ENCODE data around the gene SEC14L1.
"Not testable (repeated sequence)": the region's sequence is repeated elsewhere in the genome, so short reads cannot be mapped to it uniquely, and the experiment has no call there.

Gene SEC14L1

GRCh38 chr17:77143306-77143705 lies 2.5 kb downstream of the SEC14L1 start:
- no peak for DNase-seq

- DNase-seq: no peak
Observed at GRCh38 chr17:77144227-77144626, 3.5 kb downstream of the SEC14L1 start.

GRCh38 chr17:77145224-77145611 lies 4.4 kb downstream of the SEC14L1 start:
- no peak for DNase-seq

- DNase-seq: no peak
Observed at GRCh38 chr17:77145612-77146245, 5.0 kb downstream of the SEC14L1 start.

GRCh38 chr17:77146246-77146632 lies 5.5 kb downstream of the SEC14L1 start:
- DNase-seq: no peak

- no peak for DNase-seq
Observed at GRCh38 chr17:77146882-77147281, 6.1 kb downstream of the SEC14L1 start.

GRCh38 chr17:77147357-77147801 lies 6.6 kb downstream of the SEC14L1 start:
- no peak for DNase-seq

- no peak for DNase-seq
Observed at GRCh38 chr17:77148077-77148939, 7.5 kb downstream of the SEC14L1 start.

GRCh38 chr17:77148940-77149510 lies 8.3 kb downstream of the SEC14L1 start:
- no peak for DNase-seq

- no peak for DNase-seq
Observed at GRCh38 chr17:77150196-77150595, 9.4 kb downstream of the SEC14L1 start.

- DNase-seq: no peak
Observed at GRCh38 chr17:77151186-77151585, 10.4 kb downstream of the SEC14L1 start.

GRCh38 chr17:77152056-77152455 lies 11.3 kb downstream of the SEC14L1 start:
- DNase-seq: not testable (repeated sequence)

GRCh38 chr17:77153472-77153871 lies 12.7 kb downstream of the SEC14L1 start:
- no peak for DNase-seq

GRCh38 chr17:77153999-77154586 lies 13.3 kb downstream of the SEC14L1 start:
- DNase-seq: no peak

- no peak for DNase-seq
Observed at GRCh38 chr17:77155125-77155524, 14.4 kb downstream of the SEC14L1 start.

- DNase-seq: not testable (repeated sequence)
Observed at GRCh38 chr17:77157766-77158165, 17.0 kb downstream of the SEC14L1 start.

GRCh38 chr17:77160091-77160874 lies 19.5 kb downstream of the SEC14L1 start:
- DNase-seq: no peak

- no peak for DNase-seq
Observed at GRCh38 chr17:77160875-77161530, 20.2 kb downstream of the SEC14L1 start.

- DNase-seq: no peak
Observed at GRCh38 chr17:77161953-77162352, 21.2 kb downstream of the SEC14L1 start.

GRCh38 chr17:77163001-77163400 lies 22.2 kb downstream of the SEC14L1 start:
- DNase-seq: no peak

GRCh38 chr17:77163511-77164280 lies 22.9 kb downstream of the SEC14L1 start:
- no peak for DNase-seq
